ENCODE results near the gene GRIPAP1.

The GRIPAP1 gene

GRCh38 chrX:48923771-48924170 is 78.3 kb downstream of the GRIPAP1 start:
- no peak for DNase-seq (ENCODE audit: low spot score)

Measured in pons (tissue), 1 donor.